GM12892 (cell line): Measurements from ENCODE around the gene ZBTB2.

Experiments
- POLR2A ChIP-seq: IDR thresholded peaks from 2 replicates; pipeline ENCODE4 v1.6.1; 2011; ENCODE audit warnings: low read depth, low read length, control low read depth
- POLR2AphosphoS5 ChIP-seq: IDR thresholded peaks from 2 replicates; pipeline ENCODE4 v1.6.1; 2011; ENCODE audit warnings: low read depth, low read length, control low read depth
- TAF1 ChIP-seq: IDR thresholded peaks from 2 replicates; pipeline ENCODE4 v1.6.1; 2011; ENCODE audit warnings: low read depth, mild to moderate bottlenecking, control low read depth, low read length, borderline replicate concordance

DNA sequence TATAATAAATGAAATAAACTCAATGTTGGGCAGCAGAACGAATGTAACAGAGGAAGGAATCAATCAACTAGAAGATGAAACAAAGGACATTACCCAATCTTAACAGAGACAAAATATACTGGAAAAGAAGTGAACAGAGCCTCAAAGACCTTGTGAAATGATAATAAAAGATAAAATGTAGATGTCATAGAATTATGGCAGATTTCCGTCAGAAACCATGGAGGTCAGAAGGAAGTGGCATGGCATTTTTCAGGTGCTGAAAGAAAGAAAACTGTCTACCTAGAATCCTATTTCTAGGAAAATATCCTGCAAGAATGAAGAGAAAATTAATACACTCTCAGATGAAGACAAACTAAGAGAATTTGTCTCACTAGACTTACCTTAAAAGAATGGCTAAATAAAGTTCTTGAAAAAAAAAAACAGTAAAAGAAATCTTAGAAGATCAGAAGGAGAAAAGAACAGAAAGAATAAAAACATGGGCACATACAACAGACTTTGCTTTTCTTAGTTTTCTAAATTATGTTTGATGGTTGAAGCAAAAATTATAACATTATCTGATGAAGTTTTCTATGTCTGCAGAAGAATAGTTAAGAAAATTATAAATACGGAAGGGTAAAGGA, 23.4 kb upstream of the ZBTB2 start:
- TF ChIP-seq POLR2A (no peak), POLR2AphosphoS5 (no peak), TAF1 (no peak)
